SK-N-MC (cell line): ENCODE results near the gene LMF2.

ENCODE experiments used
- DNase-seq: peaks from one replicate; pipeline ENCODE4 v3.0.0-alpha.2; 2011; ENCODE audit warnings: low read depth, low spot score
- H3K27ac ChIP-seq: fragments of 200-600 bp; sonication (generic); 2 replicates; pipeline ENCODE4 v1.5.1; 2016; ENCODE audit warnings: mixed run types
- H3K36me3 ChIP-seq: fragments of 200-600 bp; sonication (generic); 2 replicates; pipeline ENCODE4 v1.6.1; 2017; ENCODE audit warnings: antibody characterized with exemption, low read length, mixed read lengths; ENCODE audit not compliant: insufficient read depth
- H3K4me3 ChIP-seq: fragments of 200-600 bp; sonication (generic); 2 replicates; pipeline ENCODE4 v1.5.1; 2016
- H3K9ac ChIP-seq: fragments of 200-600 bp; sonication (generic); 2 replicates; pipeline ENCODE4 v1.8.0; 2017; ENCODE audit warnings: mixed run types, mixed read lengths; ENCODE audit not compliant: insufficient read length
- H3K9me3 ChIP-seq: fragments of 200-600 bp; sonication (generic); 2 replicates; pipeline ENCODE4 v1.6.1; 2017; ENCODE audit warnings: low read depth, mild to moderate bottlenecking, antibody characterized with exemption, low read length, moderate library complexity, mixed read lengths
- EZH2 ChIP-seq: fragments of 200-600 bp; sonication (generic); IDR thresholded peaks from one replicate; pipeline ENCODE4 v1.6.1; 2017; ENCODE audit warnings: antibody characterized with exemption
- FOXP2 ChIP-seq: optimal IDR thresholded peaks from 2 replicates; pipeline ENCODE3; 2011; ENCODE audit warnings: mild to moderate bottlenecking, moderate library complexity; ENCODE audit not compliant: insufficient read depth; ENCODE audit errors: extremely low read length, control extremely low read depth
- POLR2AphosphoS5 ChIP-seq: IDR thresholded peaks from 2 replicates; pipeline ENCODE4 v1.6.1; 2012; ENCODE audit warnings: mild to moderate bottlenecking, low read depth, low read length, borderline replicate concordance

Gene LMF2

DNA sequence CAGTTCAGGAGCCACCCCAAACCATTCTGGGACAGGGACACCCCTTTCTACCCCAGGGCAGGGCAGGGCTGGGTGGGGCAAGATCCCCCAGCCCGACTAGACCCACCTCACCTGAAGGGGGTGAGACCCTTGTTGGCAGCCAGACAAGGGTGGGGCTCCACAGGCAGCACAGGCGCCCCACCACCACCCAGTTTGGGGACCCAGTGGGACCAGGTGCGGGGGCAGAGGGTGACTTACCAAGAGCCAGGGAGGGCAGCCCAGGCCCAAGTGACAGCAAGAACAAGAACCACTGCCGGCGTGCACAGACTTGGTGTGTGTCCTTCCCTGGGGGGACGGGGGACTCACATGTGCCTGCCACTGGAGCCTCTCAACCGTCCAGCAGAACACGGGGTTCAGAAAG is 23.9 kb downstream of the LMF2 start:
- Histone ChIP-seq H3K9ac (no peak overlapping the region), H3K4me3 (no peak overlapping the region), H3K9me3 (no peaks in the 10 kb centered on the region), H3K27ac (no peak overlapping the region), H3K36me3 (no peaks in the 10 kb centered on the region; the same call in 1 of the 2 replicates)
- DNase-seq: no peak
- TF ChIP-seq EZH2: no peak
- TF ChIP-seq FOXP2: no peak
- TF ChIP-seq POLR2AphosphoS5: no peak

DNA sequence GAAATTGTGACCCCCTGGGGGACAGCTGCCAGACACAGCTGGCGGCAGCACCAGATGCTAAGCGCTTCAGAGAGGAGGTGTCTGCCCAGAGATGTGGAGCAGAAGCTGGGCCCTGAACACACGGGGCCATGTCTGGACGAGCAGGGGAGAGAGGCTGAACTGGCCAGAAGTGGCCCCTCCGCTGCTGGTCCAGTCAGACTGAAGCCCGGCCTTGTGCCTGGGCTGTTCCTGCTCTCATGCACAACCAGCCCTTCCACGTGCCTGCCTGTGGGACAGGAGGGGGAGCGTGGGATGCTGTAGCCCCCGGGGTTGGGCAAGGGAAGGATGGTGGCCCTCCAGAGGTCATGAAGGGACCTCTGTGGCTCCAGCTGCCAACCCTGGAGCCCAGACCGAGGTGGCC is 24.4 kb downstream of the LMF2 start:
- Histone ChIP-seq H3K4me3 (peak overlapping the region; percentile 91; the same call in 1 of the 2 replicates), H3K9ac (no peak overlapping the region), H3K27ac (no peak overlapping the region), H3K36me3 (no peaks in the 10 kb centered on the region; the same call in 1 of the 2 replicates), H3K9me3 (no peaks in the 10 kb centered on the region)
- DNase-seq: no peak
- TF ChIP-seq EZH2: no peak
- no peak for TF ChIP-seq POLR2AphosphoS5
- TF ChIP-seq FOXP2: no peak

DNA sequence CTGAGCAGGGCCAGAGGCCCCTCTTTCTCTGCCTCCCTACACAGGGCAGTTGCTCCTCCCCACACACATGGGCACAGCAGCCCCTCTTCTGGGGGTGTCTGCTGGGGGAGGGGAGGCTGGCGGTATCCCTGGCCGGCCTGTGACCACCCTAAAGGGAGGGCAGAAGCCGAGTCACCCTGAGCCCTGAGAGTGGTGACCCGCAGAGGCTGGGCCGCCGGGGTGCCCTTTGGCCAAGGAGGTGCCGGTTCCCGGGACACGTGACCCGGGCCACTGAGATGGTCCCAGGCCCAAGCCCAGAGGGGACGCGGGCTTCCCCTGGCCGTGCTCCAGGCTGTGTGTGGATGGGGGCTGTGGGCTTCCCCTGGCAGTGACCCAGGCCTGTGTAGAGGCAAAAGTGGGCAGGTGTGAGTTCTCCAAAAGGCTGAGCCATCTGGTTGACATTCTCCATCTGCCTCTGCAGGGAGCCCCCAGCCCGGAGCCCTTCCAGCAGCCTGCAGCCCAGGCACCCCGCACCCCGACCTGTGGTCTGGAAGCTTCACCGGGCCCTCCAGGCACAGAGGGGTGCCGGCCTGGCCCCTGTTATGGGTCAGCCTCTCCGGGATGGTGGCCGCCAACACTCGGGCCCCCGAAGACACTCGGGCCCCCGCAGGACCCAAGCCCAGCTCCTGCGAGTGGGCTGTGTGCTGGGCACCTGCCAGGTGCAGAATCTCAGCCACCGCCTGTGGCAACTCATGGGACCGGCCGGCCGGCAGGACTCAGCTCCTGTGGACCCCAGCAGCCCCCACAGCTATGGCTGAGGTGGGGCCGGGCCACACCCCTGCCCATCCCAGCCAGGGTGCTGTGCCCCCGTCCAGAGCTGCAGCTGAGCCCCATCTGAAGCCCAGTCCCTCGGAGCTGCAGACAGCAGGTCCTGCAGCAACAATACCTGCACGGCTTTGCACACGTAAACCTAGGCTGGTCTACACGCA is 25.1 kb downstream of the LMF2 start:
- peak overlapping the region; percentile 13; the same call in 1 of the 2 replicates for H3K27ac ChIP-seq
- H3K36me3 ChIP-seq: no peaks in the 10 kb centered on the region; the same call in 1 of the 2 replicates
- peak overlapping the region; percentile 92 for H3K9ac ChIP-seq
- no peaks in the 10 kb centered on the region for H3K9me3 ChIP-seq
- no peak for TF ChIP-seq FOXP2
- TF ChIP-seq POLR2AphosphoS5: no peak
- no peak for TF ChIP-seq EZH2
- H3K4me3 ChIP-seq: peak overlapping the region; percentile 91
- DNase-seq: no peak

DNA sequence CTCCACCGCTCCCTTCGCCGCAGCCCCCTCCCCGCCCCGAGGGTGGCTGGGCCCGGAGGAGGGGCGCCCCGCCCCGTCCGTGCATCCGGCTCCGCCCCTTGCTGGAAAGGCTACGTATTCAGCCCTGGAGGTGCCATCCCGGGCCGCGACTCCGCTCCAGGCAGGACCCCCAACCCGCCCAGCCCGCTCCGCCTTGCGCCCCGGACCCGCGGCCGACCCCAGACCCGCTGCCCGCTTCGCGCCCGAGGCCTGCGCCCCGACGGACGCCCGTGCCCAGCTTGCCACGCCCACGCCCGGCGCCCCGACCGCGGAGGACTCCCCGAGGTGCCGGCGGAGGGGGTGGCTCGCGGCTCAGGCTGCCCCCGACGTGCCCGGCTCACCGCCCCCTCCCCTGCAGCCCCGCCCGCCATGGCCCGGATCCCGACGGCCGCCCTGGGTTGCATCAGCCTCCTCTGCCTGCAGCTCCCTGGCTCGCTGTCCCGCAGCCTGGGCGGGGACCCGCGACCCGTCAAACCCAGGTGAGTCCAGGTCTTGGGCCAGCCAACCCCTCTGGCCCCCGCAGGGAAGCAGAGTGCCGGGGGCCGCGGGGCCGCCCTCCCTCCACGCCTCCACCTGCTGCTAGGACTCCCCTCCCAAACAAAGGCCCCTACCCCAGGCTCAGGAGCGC is 25.9 kb downstream of the LMF2 start, which contains the start of gene ADM2:
Gene ADM2, plus strand, starts transcription at position 104 of the 667 bp plus-strand sequence. Its CDS starts 305 bp downstream, at position 409.
- peak within 1 kb of the TSS; percentile 91 for H3K4me3 ChIP-seq
- no peak for DNase-seq
- peak within 1 kb of the TSS; percentile 92 for H3K9ac ChIP-seq
- TF ChIP-seq EZH2 (no peak), FOXP2 (no peak)
- H3K36me3 ChIP-seq: no peaks in the 10 kb centered on the region; the same call in 1 of the 2 replicates
- peak within 1 kb of the TSS; percentile 13; the same call in 1 of the 2 replicates for H3K27ac ChIP-seq
- H3K9me3 ChIP-seq: no peaks in the 10 kb centered on the region

DNA sequence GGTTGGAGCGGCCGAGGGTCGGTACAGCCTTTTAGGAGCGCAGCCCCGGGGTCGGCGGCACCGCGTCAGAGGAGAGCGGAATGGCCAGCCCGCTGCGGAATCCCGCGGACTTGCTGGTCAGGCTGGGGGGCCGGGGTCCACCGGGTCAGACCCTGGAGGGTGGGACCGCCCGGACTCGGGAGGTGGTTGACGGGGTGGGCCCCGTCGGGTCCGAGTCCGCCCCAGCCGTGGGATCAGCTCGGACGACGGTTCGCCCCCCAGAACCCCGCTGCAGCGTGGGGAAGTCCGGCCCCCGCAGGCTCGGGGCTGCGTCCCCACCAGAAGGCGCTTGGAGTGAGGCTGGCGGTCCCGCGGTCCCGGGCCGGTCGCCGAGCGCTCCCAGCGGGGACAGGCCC is 26.5 kb downstream of the LMF2 start:
- no peak overlapping the region for H3K9ac ChIP-seq
- H3K36me3 ChIP-seq: no peaks in the 10 kb centered on the region; the same call in 1 of the 2 replicates
- H3K9me3 ChIP-seq: no peaks in the 10 kb centered on the region
- no peak overlapping the region for H3K27ac ChIP-seq
- TF ChIP-seq EZH2: no peak
- no peak for TF ChIP-seq FOXP2
- no peak for TF ChIP-seq POLR2AphosphoS5
- peak overlapping the region; percentile 91 for H3K4me3 ChIP-seq
- DNase-seq: no peak

DNA sequence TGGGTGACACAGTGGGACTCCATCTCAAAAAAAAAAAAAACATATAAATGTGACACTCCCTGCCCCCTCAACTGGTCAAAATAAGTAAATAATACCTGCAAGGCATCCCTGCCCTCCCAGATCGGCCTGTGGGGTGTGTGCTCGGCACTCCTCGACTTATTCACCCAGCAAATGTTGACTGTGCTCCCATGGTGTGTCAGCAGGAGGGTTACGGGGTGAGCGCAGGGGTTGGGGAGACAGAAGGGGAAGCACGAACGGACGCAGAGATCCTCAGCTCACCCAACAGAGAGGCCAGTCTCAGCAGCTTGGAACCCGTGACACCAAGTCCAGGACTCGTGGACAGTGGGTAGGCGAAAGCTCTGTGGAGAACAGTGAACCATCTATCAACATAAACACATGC is 27.8 kb downstream of the LMF2 start:
- no peak overlapping the region for H3K9ac ChIP-seq
- H3K36me3 ChIP-seq: no peaks in the 10 kb centered on the region; the same call in 1 of the 2 replicates
- no peak for DNase-seq
- no peaks in the 10 kb centered on the region for H3K9me3 ChIP-seq
- TF ChIP-seq POLR2AphosphoS5 (no peak), FOXP2 (no peak), EZH2 (no peak)
- no peak overlapping the region for H3K27ac ChIP-seq
- H3K4me3 ChIP-seq: no peak overlapping the region

DNA sequence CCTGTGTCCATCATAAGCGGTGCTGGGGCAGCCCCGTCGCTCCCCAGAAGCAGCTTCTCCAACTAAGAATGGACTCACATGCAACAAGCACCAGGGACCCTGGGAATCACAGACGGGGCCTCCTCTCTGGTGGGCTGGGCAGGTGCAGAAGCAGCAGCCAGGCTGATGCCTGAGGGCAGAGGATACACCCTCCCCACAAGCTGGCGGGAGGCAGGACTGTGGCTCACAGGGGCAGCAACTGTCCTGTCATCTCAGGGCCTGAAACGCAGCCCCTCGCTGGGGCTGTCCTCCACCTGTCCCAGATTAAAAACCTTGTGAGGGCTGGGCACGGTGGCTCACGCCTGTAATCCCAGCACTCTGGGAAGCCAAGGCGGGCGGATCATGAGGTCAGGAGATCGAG is 29.6 kb downstream of the LMF2 start:
- Histone ChIP-seq H3K36me3 (no peaks in the 10 kb centered on the region; the same call in 1 of the 2 replicates), H3K9ac (no peak overlapping the region)
- TF ChIP-seq EZH2 (no peak), FOXP2 (no peak)

DNA sequence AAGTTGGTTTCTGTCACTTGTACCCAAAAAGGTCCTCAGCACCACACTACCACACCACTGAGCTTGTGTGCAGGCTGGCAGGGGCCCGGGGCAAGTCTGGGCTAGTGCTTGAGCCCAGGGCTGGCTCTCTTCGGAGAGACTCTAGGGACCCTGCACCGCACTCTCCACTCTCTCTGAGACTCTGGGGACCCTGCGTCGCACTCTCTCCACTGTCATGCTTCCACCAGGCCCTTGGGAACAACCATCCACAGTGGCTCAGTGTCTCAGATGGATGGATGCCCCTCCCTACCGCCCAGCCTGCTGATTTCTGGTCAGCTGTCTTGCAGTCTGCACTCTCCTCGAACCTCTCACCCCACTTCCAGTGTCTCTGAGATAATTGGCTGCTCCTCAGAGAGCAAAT is 30.6 kb downstream of the LMF2 start:
- Histone ChIP-seq H3K36me3 (no peaks in the 10 kb centered on the region), H3K4me3 (no peak overlapping the region), H3K9ac (no peak overlapping the region), H3K9me3 (no peaks in the 10 kb centered on the region), H3K27ac (no peak overlapping the region)
- no peak for TF ChIP-seq FOXP2
- no peak for TF ChIP-seq EZH2
- no peak for TF ChIP-seq POLR2AphosphoS5
- no peak for DNase-seq

More for the DNA sequence above, 29.6 kb downstream of the LMF2 start:
- Histone ChIP-seq H3K27ac (no peak overlapping the region), H3K4me3 (no peak overlapping the region), H3K9me3 (no peaks in the 10 kb centered on the region)
- no peak for DNase-seq

DNA sequence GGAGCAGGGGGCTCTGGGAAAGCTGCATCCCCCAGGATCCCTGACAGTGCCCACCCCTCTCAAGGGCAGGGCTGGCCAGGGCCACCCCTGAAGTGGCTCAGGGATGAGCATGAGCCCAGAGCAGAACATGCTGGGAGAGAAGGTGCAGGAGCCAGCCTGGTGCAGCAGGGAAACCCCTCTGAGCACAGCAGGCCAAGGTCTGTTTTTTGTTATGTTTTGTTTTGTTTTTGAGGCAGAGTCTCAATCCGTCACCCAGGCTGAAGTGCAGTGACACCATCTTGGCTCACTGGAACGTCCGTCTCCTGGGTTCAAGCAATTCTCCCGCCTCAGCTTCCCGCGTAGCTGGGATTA is 31.9 kb downstream of the LMF2 start:
- no peaks in the 10 kb centered on the region for H3K36me3 ChIP-seq
- DNase-seq: no peak
- TF ChIP-seq POLR2AphosphoS5 (no peak), FOXP2 (no peak), EZH2 (no peak)
- no peak overlapping the region for H3K27ac ChIP-seq
- peak overlapping the region; percentile 91 for H3K4me3 ChIP-seq
- H3K9me3 ChIP-seq: no peaks in the 10 kb centered on the region
- H3K9ac ChIP-seq: no peak overlapping the region
